ENCODE data around the gene ATRNL1. TPM values are rescaled to one million over a fixed set of nuclear protein-coding genes. Genes with fewer than 3 reads are reported as not detected.

Gene ATRNL1
- total and polyA plus RNA-seq, 2 of the 8 experiments (the other 6 are each of a cell fraction or from before 2014, with no cell fraction given) = 5.1 to 17.6 TPM

DNA sequence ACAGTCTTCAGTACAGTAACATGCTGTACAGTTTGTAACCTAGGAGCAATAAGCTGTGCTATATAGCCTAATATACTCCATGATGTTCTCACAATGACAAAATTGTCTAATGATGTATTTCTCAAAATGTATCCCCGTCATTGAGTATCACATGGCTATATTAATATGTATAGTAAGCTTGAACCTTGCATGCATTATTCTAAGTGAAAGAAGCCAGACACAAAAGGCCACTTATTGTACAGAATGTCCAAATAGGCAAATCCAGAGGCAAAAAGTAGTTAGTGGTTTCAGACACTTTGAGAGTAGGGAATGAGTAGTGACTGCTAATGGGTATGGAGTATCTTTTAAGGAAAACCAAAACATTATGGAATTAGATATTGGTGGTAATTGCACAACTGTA is 545.1 kb downstream of the ATRNL1 start:
- Histone ChIP-seq H2BK20ac (ENCODE audit: low read length) (no peak overlapping the region), H3K4ac (replicated peaks; ENCODE audit: insufficient read length, low read depth, low read length) (no peak overlapping the region), H3K4me2 (ENCODE audit: insufficient read depth in 1 of 2, low read depth in 2 of 2, low read length in 2 of 2) (no peak overlapping the region), H3K9me3 (ENCODE audit: insufficient read depth in 2 of 2, low read depth in 1 of 2, low read length in 1 of 2) (no peaks in the 10 kb centered on the region), H3K56ac (replicated peaks; ENCODE audit: insufficient read length, low read depth, low read length) (no peak overlapping the region), H4K5ac (ENCODE audit: insufficient read length, low read depth, low read length) (no peak overlapping the region), H2BK15ac (ENCODE audit: low read length) (no peak overlapping the region), H3K27ac (ENCODE audit: low read depth, low read length) (no peak overlapping the region), H3K14ac (ENCODE audit: insufficient read length) (no peak overlapping the region), H2BK5ac (ENCODE audit: low read depth, low read length) (no peak overlapping the region), H2BK120ac (replicated peaks; ENCODE audit: low read depth, low read length) (no peak overlapping the region), H3K79me2 (ENCODE audit: control insufficient read depth in 1 of 2, insufficient read depth in 2 of 2, low read length in 2 of 2) (no peaks in the 10 kb centered on the region), H3K36me3 (ENCODE audit: control insufficient read depth in 2 of 4, insufficient read depth in 4 of 4, low read length in 3 of 4) (no peaks in the 10 kb centered on the region), H4K91ac (replicated peaks; ENCODE audit: insufficient read length, low read length) (no peak overlapping the region), H3K4me1 (replicated peaks in 1 of 4; ENCODE audit: control insufficient read depth in 3 of 4, insufficient read depth in 4 of 4, low read length in 3 of 4) (no peaks in the 10 kb centered on the region), H3K18ac (ENCODE audit: extremely low read depth, low read length) (no peak overlapping the region), H3K27me3 (replicated peaks in 1 of 4; ENCODE audit: control insufficient read depth in 3 of 4, extremely low read depth in 1 of 4, insufficient read depth in 3 of 4, low read length in 3 of 4) (no peaks in the 10 kb centered on the region), H2AK5ac (ENCODE audit: low read depth, low read length) (no peak overlapping the region), H3K23ac (ENCODE audit: insufficient read length) (no peak overlapping the region), H3K23me2 (ENCODE audit: low read depth, low read length) (no peaks in the 10 kb centered on the region), H3K4me3 (ENCODE audit: extremely low read depth in 1 of 4, insufficient read depth in 2 of 4, low read depth in 3 of 4, low read length in 4 of 4) (no peak overlapping the region), H3K79me1 (ENCODE audit: low read depth, low read length) (no peaks in the 10 kb centered on the region), H2BK12ac (ENCODE audit: low read depth, low read length) (no peak overlapping the region), H2AFZ (ENCODE audit: low read length) (no peak overlapping the region), H3K9ac (replicated peaks in 1 of 4; ENCODE audit: extremely low read depth in 1 of 4, low read depth in 3 of 4, low read length in 3 of 4) (no peak overlapping the region), H4K20me1 (replicated peaks in 1 of 2; ENCODE audit: control insufficient read depth in 1 of 2, insufficient read depth in 2 of 2, low read length in 2 of 2) (no peaks in the 10 kb centered on the region), H4K8ac (ENCODE audit: extremely low read depth, insufficient read depth, low read length) (no peak overlapping the region)
- ChIA-PET CTCF (ENCODE audit: partially characterized antibody) (no interaction called here), POLR2A (ENCODE audit: partially characterized antibody) (no interaction called here)
- DNase-seq (ENCODE audit: low read depth in 1 of 2, low spot score in 2 of 2) (no peak), FAIRE-seq (no peak)
- WGBS, 2 experiments (ENCODE audit: extremely low coverage in 1 of 2, insufficient coverage in 1 of 2, insufficient read length in 1 of 2, insufficient replicate concordance in 2 of 2, low coverage in 1 of 2, low lambda C conversion rate in 2 of 2, missing lambda C conversion rate in 1 of 2) = 89% methylated on average over 1 of the region's 1 CpG; no CpG with 5 or more reads in 1 of the 2 experiments
- TF ChIP-seq SIN3A (conservative IDR thresholded peaks at IDR 0.05 in 1 of 2, IDR thresholded peaks at IDR 0.05 in 1 of 2; ENCODE audit: low read depth in 1 of 2, low read length in 2 of 2) = no peak
- TF ChIP-seq SRF (IDR thresholded peaks at IDR 0.05; ENCODE audit: low read depth, low read length) = no peak
- no peak for TF ChIP-seq BRCA1 (IDR thresholded peaks at IDR 0.05; ENCODE audit: low read depth, low read length)
- no peak for TF ChIP-seq RNF2 (IDR thresholded peaks at IDR 0.05; ENCODE audit: borderline replicate concordance, low read depth, low read length, missing control alignments, poor library complexity, severe bottlenecking)
- TF ChIP-seq CREB1 (IDR thresholded peaks at IDR 0.05) = no peak
- no peak for TF ChIP-seq NANOG (IDR thresholded peaks at IDR 0.05; ENCODE audit: insufficient read depth, low read depth, low read length, poor library complexity, severe bottlenecking)
- no peak for TF ChIP-seq NRF1 (IDR thresholded peaks at IDR 0.05; ENCODE audit: low read depth, low read length)

All from H1 (cell line).